Neural cell (in vitro differentiated cells): ENCODE measurements around the gene NCS1.

Experiments
- CTCF ChIP-seq: fragments of 450-650 bp; IDR thresholded peaks from 2 replicates; pipeline ENCODE4 v1.5.1; 2014; ENCODE audit warnings: antibody characterized with exemption, mild to moderate bottlenecking, moderate library complexity; ENCODE audit not compliant: poor library complexity, severe bottlenecking
- EP300 ChIP-seq: fragments of 450-650 bp; conservative IDR thresholded peaks from 2 replicates; pipeline ENCODE4 v1.6.1; 2014; ENCODE audit warnings: antibody characterized with exemption, mild to moderate bottlenecking, moderate library complexity; ENCODE audit not compliant: poor library complexity, severe bottlenecking
- EZH2 ChIP-seq: fragments of 200-600, 300-800 bp; shearing (Covaris generic), sonication (generic); IDR thresholded peaks from 2 replicates; pipeline ENCODE4 v1.6.1; 2014; ENCODE audit warnings: antibody characterized with exemption, low read length, borderline replicate concordance, mild to moderate bottlenecking; ENCODE audit not compliant: insufficient read depth, poor library complexity, severe bottlenecking
- MXI1 ChIP-seq: fragments of 450-650 bp; conservative IDR thresholded peaks from 2 replicates; pipeline ENCODE4 v1.6.1; 2014; ENCODE audit warnings: antibody characterized with exemption, mild to moderate bottlenecking; ENCODE audit not compliant: poor library complexity, severe bottlenecking
- POLR2AphosphoS5 ChIP-seq: IDR thresholded peaks from 2 replicates; pipeline ENCODE4 v1.6.1; 2012
- RAD21 ChIP-seq: fragments of 450-650 bp; conservative IDR thresholded peaks from 2 replicates; pipeline ENCODE4 v1.6.1; 2014; ENCODE audit warnings: antibody characterized with exemption, mild to moderate bottlenecking, moderate library complexity
- REST ChIP-seq: IDR thresholded peaks from 2 replicates; pipeline ENCODE4 v1.6.1; 2012; ENCODE audit warnings: borderline replicate concordance

DNA sequence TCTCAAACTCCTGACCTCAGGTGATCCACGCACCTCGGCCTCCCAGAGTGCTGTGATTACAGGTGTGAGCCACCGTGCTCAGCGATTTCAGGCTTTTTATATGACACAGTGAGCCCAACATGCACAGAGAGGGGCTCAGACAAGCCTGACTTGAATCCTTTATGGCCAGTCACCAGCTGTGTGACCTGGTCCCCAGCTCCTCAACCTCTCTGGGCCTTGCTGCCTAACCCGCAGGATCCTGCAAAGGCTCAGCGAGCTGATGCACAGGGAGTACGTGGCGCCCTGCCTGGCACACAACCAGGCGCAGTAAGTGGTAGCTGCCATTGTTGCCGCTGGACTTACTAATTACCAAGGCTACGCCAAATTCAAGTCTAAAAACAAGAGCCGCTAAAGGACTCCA, 16.6 kb upstream of the NCS1 start:
- TF ChIP-seq CTCF (no peak), MXI1 (no peak), EP300 (no peak), REST (no peak), POLR2AphosphoS5 (no peak), EZH2 (no peak), RAD21 (no peak)
